Measurements from ENCODE around the gene ABHD18. TPM values are rescaled to one million over a fixed set of nuclear protein-coding genes. Genes with fewer than 3 reads are reported as not detected.
"Not testable (repeated sequence)": the region's sequence is repeated elsewhere in the genome, so short reads cannot be mapped to it uniquely, and the experiment has no call there.

The ABHD18 gene
- total and polyA plus RNA-seq, 10 donors = 3.1 to 18.4 (median 14.7) TPM

GRCh38 chr4:127922226-127922625 lies 43.0 kb upstream of the ABHD18 start:
- H3K27ac ChIP-seq = no peak overlapping the region
- H3K36me3 ChIP-seq = peaks cover 0 to 95% (median 42%) of the 10 kb centered on the region in 6 donors
- no peaks in the 10 kb centered on the region for H3K27me3 ChIP-seq (replicated peaks in 1 of 7)
- no peaks in the 10 kb centered on the region for H3K4me1 ChIP-seq
- peaks cover 0 to 9% (median 2%) of the 10 kb centered on the region in 8 donors for H3K9me3 ChIP-seq
- WGBS, 5 donors = 96 to 100% (median 98%) methylated on average over 2 of the region's 2 CpGs
- TF ChIP-seq CTCF (IDR thresholded peaks at IDR 0.05 in 8 of 11, conservative IDR thresholded peaks at IDR 0.05 in 3 of 11) (no peak), POLR2A (IDR thresholded peaks at IDR 0.05) (no peak), POLR2AphosphoS5 (IDR thresholded peaks at IDR 0.05) (no peak)
- no peak overlapping the region for H3K4me3 ChIP-seq
- intact Hi-C loops (cut with DNase I; ENCODE audit: low total_unique reads) = no loop called here
- DNase-seq = no peak

GRCh38 chr4:127925720-127926119 lies 39.5 kb upstream of the ABHD18 start:
- DNase-seq; H3K4me3 ChIP-seq; H3K9me3 ChIP-seq; H3K4me1 ChIP-seq; intact Hi-C loops (cut with DNase I; ENCODE audit: low total_unique reads); H3K27ac ChIP-seq; H3K27me3 ChIP-seq (replicated peaks in 1 of 7): not testable (repeated sequence)
- H3K36me3 ChIP-seq = peaks cover 0 to 95% (median 34%) of the 10 kb centered on the region in 6 donors
- WGBS, 5 donors = 94 to 100% (median 97%) methylated on average over 2 of the region's 2 CpGs

- Histone ChIP-seq H3K4me3 (no peak overlapping the region), H3K27ac (no peak overlapping the region), H3K36me3 (peaks cover 0 to 70% (median 30%) of the 10 kb centered on the region in 6 donors), H3K4me1 (no peaks in the 10 kb centered on the region), H3K27me3 (replicated peaks in 1 of 7) (no peaks in the 10 kb centered on the region), H3K9me3 (peaks cover 0 to 9% (median 2%) of the 10 kb centered on the region in 8 donors)
- intact Hi-C loops (cut with DNase I; ENCODE audit: low total_unique reads) = no loop called here
- 86 to 100% (median 95%) methylated on average over 1 of the region's 1 CpG for WGBS, 5 donors
- DNase-seq = no peak
- TF ChIP-seq CTCF (IDR thresholded peaks at IDR 0.05 in 8 of 11, conservative IDR thresholded peaks at IDR 0.05 in 3 of 11) (no peak), POLR2A (IDR thresholded peaks at IDR 0.05) (no peak), POLR2AphosphoS5 (IDR thresholded peaks at IDR 0.05) (no peak)
These were observed 35.0 kb upstream of the ABHD18 start for GRCh38 chr4:127930175-127930574.

- 89 to 92% (median 91%) methylated on average over 6 of the region's 6 CpGs for WGBS, 5 donors
- DNase-seq; H3K27me3 ChIP-seq (replicated peaks in 1 of 7); H3K9me3 ChIP-seq; intact Hi-C loops (cut with DNase I; ENCODE audit: low total_unique reads); H3K27ac ChIP-seq; H3K4me3 ChIP-seq; H3K4me1 ChIP-seq: not testable (repeated sequence)
- H3K36me3 ChIP-seq = peaks cover 0 to 60% (median 20%) of the 10 kb centered on the region in 6 donors
These were observed 33.4 kb upstream of the ABHD18 start for GRCh38 chr4:127931836-127932235.

- H3K27me3 ChIP-seq (replicated peaks in 1 of 7) = no peaks in the 10 kb centered on the region
- H3K27ac ChIP-seq = no peak overlapping the region
- H3K4me1 ChIP-seq = no peaks in the 10 kb centered on the region
- H3K4me3 ChIP-seq = no peak overlapping the region
- H3K36me3 ChIP-seq = peaks cover 0 to 53% (median 13%) of the 10 kb centered on the region in 6 donors
- DNase-seq = no peak
- intact Hi-C loops (cut with DNase I; ENCODE audit: low total_unique reads) = no loop called here
- TF ChIP-seq CTCF (IDR thresholded peaks at IDR 0.05 in 8 of 11, conservative IDR thresholded peaks at IDR 0.05 in 3 of 11) (no peak), POLR2AphosphoS5 (IDR thresholded peaks at IDR 0.05) (no peak), POLR2A (IDR thresholded peaks at IDR 0.05) (no peak)
- 95 to 100% (median 98%) methylated on average over 1 of the region's 1 CpG for WGBS, 5 donors
- H3K9me3 ChIP-seq = no peaks in the 10 kb centered on the region
These were observed 28.2 kb upstream of the ABHD18 start for GRCh38 chr4:127936974-127937373.

All from spleen (tissue), 11 donors.